ENCODE data around the gene CCDC91.
"Not testable (repeated sequence)": the region's sequence is repeated elsewhere in the genome, so short reads cannot be mapped to it uniquely, and the experiment has no call there.

Gene CCDC91

GRCh38 chr12:28232211-28232928 is 42.1 kb downstream of the CCDC91 start:
- DNase-seq (ENCODE audit: low read depth in 2 of 2), result no peak

DNA sequence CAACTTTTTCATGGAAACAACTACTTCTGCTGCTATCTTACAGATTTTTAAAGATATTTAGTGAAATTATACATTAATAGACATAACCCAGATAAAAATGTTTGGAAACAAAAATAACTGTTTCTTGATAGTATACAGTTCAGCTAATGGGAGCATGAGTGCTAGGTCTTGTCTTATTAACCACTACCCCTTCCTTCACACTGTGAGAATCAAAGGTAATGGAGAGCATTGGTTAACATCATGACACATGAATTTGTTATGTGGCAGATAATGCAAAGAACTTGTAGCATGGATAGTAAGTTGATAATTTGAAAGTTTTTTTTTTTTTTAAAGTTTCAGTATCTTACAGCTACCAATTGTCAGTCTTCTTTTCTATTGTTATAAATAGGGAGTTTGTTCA is 44.2 kb downstream of the CCDC91 start:
- DNase-seq (ENCODE audit: low read depth in 2 of 2), result no peak

DNA sequence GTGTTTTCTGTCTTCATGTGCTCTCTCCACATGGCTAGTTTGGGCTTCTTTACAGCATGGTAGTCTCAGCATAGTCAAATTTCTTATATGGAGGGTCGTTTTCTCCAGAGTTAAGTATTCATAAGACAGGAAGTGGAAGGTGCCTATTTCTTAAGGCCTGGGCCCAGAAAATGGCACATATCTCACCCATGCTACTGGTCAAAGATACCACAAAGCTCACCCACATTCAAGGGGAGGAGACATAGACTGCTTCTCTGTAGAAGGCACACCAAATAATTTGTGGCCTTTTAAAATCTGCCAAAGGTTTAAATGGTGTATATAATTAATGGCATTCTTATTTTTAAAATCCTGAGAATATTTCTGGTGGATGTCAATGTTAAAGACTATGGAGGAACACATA is 44.8 kb downstream of the CCDC91 start:
- DNase-seq (ENCODE audit: low read depth in 2 of 2), result no peak

- DNase-seq (ENCODE audit: low read depth in 2 of 2), result no peak
Observed at GRCh38 chr12:28235985-28236384, 45.7 kb downstream of the CCDC91 start.

DNA sequence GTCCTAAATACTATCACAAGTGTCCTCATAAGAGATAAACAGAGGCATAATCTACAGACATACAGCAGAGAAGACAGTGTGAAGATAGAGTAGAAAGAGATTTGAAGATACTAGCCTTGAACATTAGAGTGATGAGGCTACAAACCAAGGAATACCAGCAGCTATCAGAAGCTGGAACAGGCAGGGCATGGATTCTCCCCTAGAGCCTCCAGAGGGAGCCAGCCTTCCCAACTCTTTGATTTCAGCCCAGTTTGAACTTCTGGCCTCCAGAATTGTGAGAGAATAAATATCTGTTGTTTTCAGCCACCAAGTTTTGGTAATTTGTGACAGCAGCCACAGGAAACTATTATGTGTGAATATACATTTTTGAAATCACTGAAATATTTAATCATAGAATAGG is 47.2 kb downstream of the CCDC91 start:
- no peak for DNase-seq (ENCODE audit: low read depth in 2 of 2)

DNA sequence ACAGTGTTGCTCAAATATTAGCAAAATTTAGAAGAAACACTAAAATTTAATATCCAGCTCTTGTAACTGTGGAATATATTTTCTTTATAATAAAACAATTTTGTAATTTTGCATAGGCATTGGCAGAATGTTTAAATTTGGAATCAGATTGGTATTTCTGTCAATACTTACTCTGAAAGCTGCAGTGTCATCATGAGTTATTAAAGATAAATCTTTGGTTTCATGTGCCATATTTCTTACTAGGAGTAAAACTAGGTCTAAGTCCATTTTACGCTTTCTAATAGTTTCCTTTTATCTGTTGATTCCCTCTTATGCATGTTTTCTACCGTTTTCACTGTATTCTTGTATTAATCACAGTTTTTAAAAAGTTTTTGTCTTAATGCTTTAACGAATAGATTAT is 49.7 kb downstream of the CCDC91 start:
- DNase-seq (ENCODE audit: low read depth in 2 of 2), result no peak

DNA sequence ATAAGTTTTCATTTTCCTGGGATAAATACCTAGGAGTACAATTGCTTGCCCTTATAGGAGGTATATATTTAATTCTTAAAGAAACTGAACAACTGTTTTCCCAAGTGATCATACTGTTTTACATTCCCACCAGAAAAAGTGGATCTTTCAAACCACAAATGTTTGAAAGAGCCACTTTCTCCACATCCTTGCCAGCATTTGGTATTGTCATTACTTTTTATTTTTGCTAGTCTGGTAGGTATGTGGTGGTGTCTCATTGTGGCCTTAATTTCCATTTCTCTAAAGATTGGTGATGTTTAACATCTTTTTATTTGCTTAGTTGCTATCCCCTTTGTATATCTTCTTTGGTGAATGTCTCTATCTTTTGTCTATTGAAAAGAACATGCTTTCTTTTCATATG is 50.6 kb downstream of the CCDC91 start:
- no peak for DNase-seq (ENCODE audit: low read depth in 2 of 2)

DNA sequence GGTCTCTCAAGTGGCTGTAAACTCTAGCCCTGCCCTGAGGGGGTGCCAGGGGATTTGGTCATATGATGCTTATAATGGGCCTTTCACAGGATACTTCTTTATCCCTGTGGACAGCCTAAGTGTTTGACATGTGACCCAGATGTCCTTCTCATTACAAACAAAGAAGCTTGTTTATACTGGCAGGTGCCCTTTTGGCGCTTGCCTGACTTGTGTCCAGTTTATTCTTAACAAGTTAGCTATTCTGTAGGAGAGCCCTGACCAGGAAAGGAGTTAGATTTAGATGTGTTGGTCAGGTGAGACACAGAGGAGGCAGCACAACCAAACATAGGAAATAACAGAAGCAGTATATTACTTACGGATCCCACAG is 51.9 kb downstream of the CCDC91 start:
- DNase-seq (ENCODE audit: low read depth in 2 of 2), result no peak

- no peak for DNase-seq (ENCODE audit: low read depth in 2 of 2)
Observed at GRCh38 chr12:28242496-28243309, 52.4 kb downstream of the CCDC91 start.

DNA sequence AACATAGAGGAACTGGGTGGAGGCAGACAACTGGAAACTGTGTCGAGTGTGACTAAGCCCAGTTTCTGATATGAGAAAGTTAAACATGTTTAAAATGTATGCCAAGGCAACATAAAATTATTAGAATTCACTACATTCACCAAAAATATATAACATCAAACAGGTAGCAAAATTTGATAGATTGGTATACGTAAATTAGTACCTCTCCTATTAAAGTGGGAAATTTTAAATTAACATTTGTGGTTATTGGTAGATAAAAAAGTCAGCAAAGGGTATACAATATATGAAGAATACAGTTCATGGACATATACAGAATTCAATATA is 53.0 kb downstream of the CCDC91 start:
- DNase-seq (ENCODE audit: low read depth in 2 of 2), result no peak

DNA sequence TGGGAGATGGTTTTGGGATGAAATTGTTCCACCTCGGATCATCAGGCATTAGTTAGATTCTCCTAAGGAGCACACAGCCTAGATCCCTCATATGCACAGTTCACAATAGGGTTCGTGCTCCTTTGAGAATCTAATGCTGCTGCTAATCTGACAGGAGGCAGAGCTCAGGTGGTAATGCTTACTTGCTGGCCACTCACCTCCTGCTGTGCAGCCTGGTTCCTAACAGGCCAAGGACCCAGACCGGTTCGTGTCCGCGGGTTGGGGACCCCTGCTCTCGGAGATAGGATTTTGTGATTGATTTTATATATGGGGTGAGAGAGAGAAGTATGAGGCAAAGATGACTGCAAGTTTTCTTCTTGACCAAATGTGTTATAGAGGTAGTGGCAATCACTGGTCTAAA is 57.5 kb downstream of the CCDC91 start:
- DNase-seq (ENCODE audit: low read depth in 2 of 2), result no peak

- DNase-seq (ENCODE audit: low read depth in 2 of 2), result no peak
Observed at GRCh38 chr12:28248555-28249145, 58.4 kb downstream of the CCDC91 start.

DNA sequence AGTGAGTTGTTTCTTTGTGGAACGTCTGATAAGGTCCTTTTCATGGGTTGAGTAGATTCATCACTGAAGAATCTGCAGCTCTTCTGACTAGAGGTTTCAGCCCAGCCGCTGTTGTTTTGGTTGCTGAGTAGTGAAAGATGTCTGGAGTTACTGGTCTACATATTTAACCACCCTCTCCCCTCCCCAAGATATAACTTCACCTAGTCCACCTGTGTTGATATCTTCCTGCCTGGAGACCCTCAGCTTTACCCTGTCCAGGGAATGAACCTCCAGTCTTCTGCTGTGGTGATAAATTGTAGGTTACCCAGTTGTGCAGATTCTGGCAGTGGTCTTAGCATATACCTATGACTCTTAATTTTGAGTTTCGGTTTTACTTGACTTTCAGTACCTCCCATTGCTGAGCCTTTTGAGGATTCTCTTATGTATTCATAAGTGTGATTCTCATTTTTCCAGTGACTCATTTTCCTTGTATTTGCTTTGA is 62.9 kb downstream of the CCDC91 start:
- DNase-seq (ENCODE audit: low read depth in 2 of 2), result no peak

DNA sequence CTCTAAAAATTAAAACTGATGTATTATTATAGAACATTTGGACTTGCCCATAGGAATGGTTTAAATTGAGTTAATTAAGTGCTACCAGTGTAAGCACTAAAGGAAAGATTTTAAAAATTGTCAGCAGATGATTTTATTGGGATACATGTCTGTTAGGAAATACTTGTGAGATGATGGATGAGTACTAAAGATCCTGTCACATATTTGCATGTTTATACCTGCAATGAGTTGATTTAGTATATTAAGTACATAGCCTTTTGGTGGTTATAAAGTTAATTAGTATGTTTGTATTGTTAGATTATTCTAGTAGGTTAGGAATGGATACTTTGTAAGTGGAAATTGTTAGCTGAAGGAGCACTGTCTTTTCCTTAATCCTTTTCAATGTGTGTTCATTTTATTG is 67.2 kb downstream of the CCDC91 start:
- no peak for DNase-seq (ENCODE audit: low read depth in 2 of 2)

DNA sequence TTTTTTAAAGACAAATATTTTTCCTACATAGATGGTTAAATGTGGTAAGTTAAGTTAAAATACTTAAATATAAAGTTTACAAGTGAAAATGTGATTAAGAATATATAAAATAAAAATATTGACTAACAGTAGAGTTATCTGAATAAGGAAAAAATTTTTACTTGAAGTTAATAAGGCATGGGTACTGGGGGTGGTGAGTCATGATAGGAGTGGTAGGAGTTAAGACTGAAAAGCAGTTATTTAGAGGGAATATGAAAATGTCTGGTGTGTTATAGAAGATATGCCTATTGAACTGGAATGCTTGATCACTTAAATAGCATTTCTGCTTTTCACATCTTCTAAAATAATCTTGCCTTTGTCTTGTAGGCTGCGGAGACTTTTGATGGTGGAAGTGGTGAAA is 68.7 kb downstream of the CCDC91 start:
- no peak for DNase-seq (ENCODE audit: low read depth in 2 of 2)

GRCh38 chr12:28265435-28266042 is 75.3 kb downstream of the CCDC91 start:
- DNase-seq (ENCODE audit: low read depth in 2 of 2), result no peak

DNA sequence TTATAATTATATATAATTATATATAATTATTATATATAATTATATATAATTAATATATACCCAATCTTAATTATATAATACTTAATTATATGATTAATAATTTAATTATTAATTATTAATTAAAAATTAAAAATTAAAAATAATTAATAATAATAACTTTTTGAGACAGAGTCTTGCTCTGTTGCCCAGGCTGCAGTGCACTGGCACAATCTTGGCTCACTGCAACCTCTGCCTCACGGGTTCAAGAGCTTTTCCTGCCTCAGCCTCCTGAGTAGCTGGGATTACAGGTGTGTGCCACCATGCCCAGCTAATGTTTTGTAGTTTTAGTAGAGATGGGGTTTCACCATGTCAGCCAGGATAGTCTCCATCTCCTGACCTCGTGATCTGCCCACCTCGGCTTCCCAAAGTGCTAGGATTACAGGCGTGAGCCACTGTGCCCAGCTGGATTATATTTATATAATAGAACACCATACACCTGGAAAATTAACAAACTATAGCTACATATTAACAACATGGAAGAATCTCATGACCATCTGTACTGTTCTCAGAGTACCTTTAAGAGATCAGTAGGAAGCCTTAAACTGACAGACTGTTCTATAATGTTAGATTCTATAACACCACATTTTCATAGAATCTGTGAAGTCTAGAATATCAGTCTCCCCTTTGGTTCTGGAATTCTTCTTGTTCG is 77.8 kb downstream of the CCDC91 start:
- DNase-seq (ENCODE audit: low read depth in 2 of 2), result not testable (repeated sequence)

DNA sequence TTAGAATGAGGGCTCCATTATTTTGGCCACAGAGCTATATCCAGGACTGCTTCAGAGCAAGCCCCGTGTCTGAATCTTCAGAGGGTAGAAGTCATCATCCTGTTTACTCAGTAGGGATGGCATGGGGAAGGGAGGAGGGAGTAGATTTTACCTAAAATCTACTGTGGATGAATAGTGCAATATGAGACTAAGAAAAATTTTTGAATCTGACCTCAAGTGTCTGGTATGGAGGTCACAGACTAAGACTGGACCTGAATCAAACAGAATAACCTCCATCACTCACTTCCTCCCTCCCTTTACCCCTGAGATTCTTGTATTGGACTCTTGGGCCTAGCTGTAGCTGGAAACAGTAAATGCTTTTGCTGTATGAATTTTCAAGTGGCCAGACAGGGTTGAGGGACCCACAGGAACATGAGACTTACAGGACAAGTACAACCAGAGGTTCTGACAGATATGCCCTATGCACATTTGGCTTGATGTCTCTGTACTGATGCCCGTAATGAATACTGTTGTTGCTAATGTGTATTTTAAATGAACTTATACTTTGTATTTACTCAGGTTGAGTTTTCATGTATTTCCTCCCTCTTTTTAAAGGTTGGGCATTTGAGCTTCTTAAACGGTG is 78.5 kb downstream of the CCDC91 start:
- no peak for DNase-seq (ENCODE audit: low read depth in 2 of 2)

DNA sequence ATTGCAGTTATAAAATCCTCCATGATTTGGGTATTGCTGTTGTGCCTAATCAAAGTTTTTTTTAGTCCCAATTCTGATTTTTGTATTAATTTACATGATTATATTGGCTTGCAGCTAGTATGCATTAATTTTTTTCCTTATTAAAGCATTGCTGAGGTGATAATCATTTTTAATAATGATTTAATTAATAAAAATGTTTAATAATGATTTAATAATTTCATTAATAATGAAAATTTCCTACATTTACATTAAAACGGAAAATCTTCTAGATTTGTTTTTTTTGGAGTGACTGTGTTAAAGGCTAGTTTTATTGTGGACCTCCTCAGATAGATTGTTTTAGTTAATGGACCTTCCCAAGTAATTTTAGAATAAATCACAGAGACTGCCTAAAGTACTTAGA is 79.6 kb downstream of the CCDC91 start:
- DNase-seq (ENCODE audit: low read depth in 2 of 2), result no peak

DNA sequence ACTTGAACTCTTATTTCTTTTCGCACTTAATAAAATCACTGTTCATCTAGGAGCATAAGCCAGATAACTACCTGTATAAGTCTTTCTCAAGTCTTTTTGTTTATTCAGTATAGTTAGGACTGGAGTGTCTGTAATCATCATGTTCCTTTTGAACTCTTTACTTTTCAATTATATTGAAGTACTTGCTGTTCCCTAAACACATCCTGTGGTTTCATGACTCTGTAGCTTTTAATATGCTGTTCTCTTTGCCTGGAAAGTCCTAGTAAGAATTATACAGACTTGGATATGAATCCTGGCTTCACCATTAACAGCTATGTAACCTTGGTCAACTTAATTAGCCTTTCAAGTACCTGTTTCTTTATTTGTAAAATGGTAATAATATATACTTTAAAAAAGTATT is 88.2 kb downstream of the CCDC91 start:
- DNase-seq (ENCODE audit: low read depth in 2 of 2), result no peak

GRCh38 chr12:28278960-28279359 is 88.7 kb downstream of the CCDC91 start:
- no peak for DNase-seq (ENCODE audit: low read depth in 2 of 2)

- no peak for DNase-seq (ENCODE audit: low read depth in 2 of 2)
Observed at GRCh38 chr12:28286352-28286751, 96.1 kb downstream of the CCDC91 start.

All from fibroblast of skin of left biceps (primary cell).